ENCODE results near the gene ZFAND4.
A peak's percentile ranks its signal among the peaks of the same experiment; 100 is the strongest.
"Not testable (repeated sequence)": the region's sequence is repeated elsewhere in the genome, so short reads cannot be mapped to it uniquely, and the experiment has no call there.

Gene ZFAND4

GRCh38 chr10:45672181-45673073 is at the start of gene ZFAND4:
TSS of gene ZFAND4 (minus strand) at chr10:45672772. CDS start at chr10:45663725, 9,047 bp downstream.
- FAIRE-seq, result no peak

- not testable (repeated sequence) for FAIRE-seq
Measured at GRCh38 chr10:45721503-45721902, 48.9 kb upstream of the ZFAND4 start.

GRCh38 chr10:45717642-45718041 is 45.1 kb upstream of the ZFAND4 start:
- FAIRE-seq, result not testable (repeated sequence)

- not testable (repeated sequence) for FAIRE-seq
Measured at GRCh38 chr10:45717053-45717452, 44.5 kb upstream of the ZFAND4 start.

- FAIRE-seq, result not testable (repeated sequence)
Measured at GRCh38 chr10:45711223-45711622, 38.7 kb upstream of the ZFAND4 start.

GRCh38 chr10:45710200-45710796 is 37.7 kb upstream of the ZFAND4 start:
- not testable (repeated sequence) for FAIRE-seq

GRCh38 chr10:45678467-45678866 is 5.9 kb upstream of the ZFAND4 start:
- not testable (repeated sequence) for FAIRE-seq

- no peak for FAIRE-seq
Measured at GRCh38 chr10:45675388-45675787, 2.8 kb upstream of the ZFAND4 start.

- no peak for FAIRE-seq
Measured at GRCh38 chr10:45673074-45673648, 589 bp upstream of the ZFAND4 start.

GRCh38 chr10:45671300-45671699 is 1.3 kb downstream of the ZFAND4 start:
- FAIRE-seq, result not testable (repeated sequence)

GRCh38 chr10:45669897-45670296 is 2.7 kb downstream of the ZFAND4 start:
- not testable (repeated sequence) for FAIRE-seq

GRCh38 chr10:45660876-45661411 is 11.6 kb downstream of the ZFAND4 start:
- no peak for FAIRE-seq

GRCh38 chr10:45657033-45657926 is 15.3 kb downstream of the ZFAND4 start:
- peak; percentile 17 for FAIRE-seq

GRCh38 chr10:45655219-45655618 is 17.4 kb downstream of the ZFAND4 start:
- peak; percentile 61 for FAIRE-seq

GRCh38 chr10:45654753-45655141 is 17.8 kb downstream of the ZFAND4 start:
- FAIRE-seq, result not testable (repeated sequence)

- no peak for FAIRE-seq
Measured at GRCh38 chr10:45653454-45653853, 19.1 kb downstream of the ZFAND4 start.

GRCh38 chr10:45652511-45652910 is 20.1 kb downstream of the ZFAND4 start:
- no peak for FAIRE-seq

GRCh38 chr10:45649296-45649695 is 23.3 kb downstream of the ZFAND4 start:
- peak; percentile 17 for FAIRE-seq

- no peak for FAIRE-seq
Measured at GRCh38 chr10:45647118-45647517, 25.5 kb downstream of the ZFAND4 start.

GRCh38 chr10:45646384-45647050 is 26.1 kb downstream of the ZFAND4 start:
- FAIRE-seq, result no peak

GRCh38 chr10:45644527-45644926 is 28.0 kb downstream of the ZFAND4 start:
- FAIRE-seq, result no peak

- FAIRE-seq, result no peak
Measured at GRCh38 chr10:45640941-45641340, 31.6 kb downstream of the ZFAND4 start.

Data from islet of Langerhans (tissue), 1 donor.